Liver (tissue), 9 donors: Measurements from ENCODE around the gene RXFP2. TPM values are rescaled to one million over a fixed set of nuclear protein-coding genes. Genes with fewer than 3 reads are reported as not detected.

Experiments
- DNase-seq: peaks from one replicate; pipeline ENCODE4 v3.0.0-alpha.2; 2017; ENCODE audit warnings: low spot score
- H3K27ac ChIP-seq, 2 donors: one replicate each; pipeline ENCODE4 v1.7.0; 2013; ENCODE audit warnings: inconsistent platforms in 2 of 2, low read length in 2 of 2, control low read depth in 1 of 2, low read depth in 1 of 2, mild to moderate bottlenecking in 1 of 2
- H3K27me3 ChIP-seq, 4 donors: one replicate each; pipeline versions ENCODE4 v1.6.1 to v1.7.0; 2013; ENCODE audit warnings: low read length in 3 of 4, inconsistent platforms in 1 of 4, mild to moderate bottlenecking in 1 of 4, moderate library complexity in 1 of 4; ENCODE audit not compliant: control insufficient read depth in 4 of 4, insufficient read depth in 4 of 4
- H3K36me3 ChIP-seq, 4 donors: one replicate each; pipeline versions ENCODE4 v1.6.1 to v1.7.0; 2013; ENCODE audit warnings: low read length in 3 of 4, mild to moderate bottlenecking in 3 of 4, low read depth in 1 of 4, moderate library complexity in 1 of 4; ENCODE audit not compliant: control insufficient read depth in 4 of 4, insufficient read depth in 3 of 4
- H3K4me1 ChIP-seq, 4 donors: one replicate each; pipeline versions ENCODE4 v1.6.1 to v1.7.0; 2013; ENCODE audit warnings: low read length in 3 of 4, mild to moderate bottlenecking in 3 of 4, moderate library complexity in 1 of 4; ENCODE audit not compliant: control insufficient read depth in 4 of 4, insufficient read depth in 4 of 4
- H3K4me3 ChIP-seq, 3 donors: one replicate each; pipeline versions ENCODE4 v1.6.1 to v1.7.0; 2013; ENCODE audit warnings: low read length in 3 of 3, control low read depth in 1 of 3, low read depth in 1 of 3, mild to moderate bottlenecking in 1 of 3
- H3K9ac ChIP-seq, 2 donors: one replicate each; pipeline ENCODE4 v1.7.0; 2013; ENCODE audit warnings: low read length in 2 of 2, mild to moderate bottlenecking in 2 of 2, moderate library complexity in 2 of 2, control low read depth in 1 of 2, low read depth in 1 of 2
- H3K9me3 ChIP-seq, 4 donors: one replicate each; pipeline versions ENCODE4 v1.6.1 to v1.7.0; 2013; ENCODE audit warnings: low read length in 3 of 4; ENCODE audit not compliant: control insufficient read depth in 4 of 4
- EGR1 ChIP-seq, 2 donors: IDR thresholded peaks; 2 replicates each; pipeline ENCODE4 v1.6.1; 2016 to 2018; ENCODE audit warnings: antibody characterized with exemption in 2 of 2, low read depth in 2 of 2
- FOXA1 ChIP-seq: IDR thresholded peaks from 2 replicates; pipeline ENCODE4 v1.6.1; 2016; ENCODE audit warnings: antibody characterized with exemption
- GABPA ChIP-seq, 2 donors: IDR thresholded peaks in 1 of 2; conservative IDR thresholded peaks in 1 of 2; 2 replicates each; pipeline ENCODE4 v1.6.1; 2016; ENCODE audit warnings: antibody characterized with exemption in 2 of 2, mild to moderate bottlenecking in 1 of 2, moderate library complexity in 1 of 2
- HNF4A ChIP-seq, 2 donors: conservative IDR thresholded peaks; 2 replicates each; pipeline ENCODE4 v1.6.1; 2016; ENCODE audit warnings: antibody characterized with exemption in 2 of 2, mild to moderate bottlenecking in 2 of 2
- HNF4G ChIP-seq: IDR thresholded peaks from 2 replicates; pipeline ENCODE4 v1.6.1; 2016; ENCODE audit warnings: antibody characterized with exemption
- JUND ChIP-seq, 2 donors: IDR thresholded peaks; 2 replicates each; pipeline ENCODE4 v1.6.1; 2016; ENCODE audit warnings: antibody characterized with exemption in 2 of 2
- NR2F2 ChIP-seq: IDR thresholded peaks from 2 replicates; pipeline ENCODE4 v1.6.1; 2016; ENCODE audit warnings: antibody characterized with exemption
- RAD21 ChIP-seq, 2 donors: IDR thresholded peaks; 2 replicates each; pipeline ENCODE4 v1.6.1; 2016; ENCODE audit warnings: antibody characterized with exemption in 2 of 2, mild to moderate bottlenecking in 2 of 2
- RXRA ChIP-seq, 2 donors: IDR thresholded peaks; 2 replicates each; pipeline ENCODE4 v1.6.1; 2017 to 2018; ENCODE audit warnings: antibody characterized with exemption in 2 of 2, mild to moderate bottlenecking in 1 of 2
- SP1 ChIP-seq: IDR thresholded peaks from 2 replicates; pipeline ENCODE4 v1.6.1; 2018; ENCODE audit warnings: antibody characterized with exemption, mild to moderate bottlenecking
- TAF1 ChIP-seq: conservative IDR thresholded peaks from 2 replicates; pipeline ENCODE4 v1.6.1; 2016; ENCODE audit warnings: antibody characterized with exemption, mild to moderate bottlenecking
- YY1 ChIP-seq: IDR thresholded peaks from 2 replicates; pipeline ENCODE4 v1.6.1; 2016; ENCODE audit warnings: antibody characterized with exemption, mild to moderate bottlenecking
- WGBS: extraction: QIAGEN DNeasy Blood & Tissue Kit; methylation state at CpG from one replicate; pipeline ENCODE4 v1.1.7; 2013; 5-methylcytosine and 5-hydroxymethylcytosine counted together
- polyA plus RNA-seq, 2 donors: library from polyadenylated mRNA; stranded (reverse) in 1 of 2; unstranded in 1 of 2; fragments of 200-250 nt in 1 of 2; fragments of >200 nt in 1 of 2; fragmentation: Nextera tagmentation in 1 of 2; extraction: Ambion mirVana in 1 of 2; gene quantifications; one replicate each; pipeline versions ENCODE4 v1.2.1 to v1.2.3, GENCODE V29; 2013 to 2015
- total RNA-seq, 2 donors: library from RNA; depleted of rRNA; stranded (reverse); fragments of >200 nt; gene quantifications; one replicate each; pipeline ENCODE4 v1.2.3, GENCODE V29; 2014
- TF ChIP-seq, protein P1 (sequence below): IDR thresholded peaks from 2 replicates; pipeline ENCODE4 v1.6.1; 2016; ENCODE audit warnings: antibody characterized with exemption
- TF ChIP-seq, protein P2 (sequence below): IDR thresholded peaks from 2 replicates; pipeline ENCODE4 v1.6.1; 2016; ENCODE audit warnings: antibody characterized with exemption
- TF ChIP-seq, protein P3 (sequence below): fragments of 150-350 bp; IDR thresholded peaks from 2 replicates; pipeline ENCODE4 v1.5.1; 2017; ENCODE audit warnings: improper control_type of control experiment, low read depth, low read length; ENCODE audit not compliant: missing input control
- donor health status: healthy.
- donor health status: healthy.
- donor health status: healthy.
- donor health status: healthy.
- donor health status: healthy.

Gene RXFP2
- total and polyA plus RNA-seq, 4 donors = not detected

DNA sequence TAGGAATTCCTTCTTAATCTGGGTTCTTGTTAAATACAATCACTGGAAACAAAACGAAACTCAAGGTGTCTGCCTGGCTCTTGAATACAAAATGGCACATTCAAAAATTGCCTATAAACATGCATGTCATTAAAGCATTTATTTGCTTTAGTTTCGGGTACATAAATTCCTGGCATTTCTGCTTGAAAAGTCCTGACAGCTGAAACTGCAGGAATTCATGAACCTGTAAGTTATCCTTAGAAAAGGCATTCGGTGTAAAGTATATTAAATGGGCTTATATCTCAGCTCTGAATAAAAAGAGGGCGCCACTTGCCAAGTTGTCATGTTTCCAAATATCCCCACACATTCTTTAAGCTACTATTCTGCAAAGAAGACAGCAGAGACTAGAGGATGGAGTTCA lies 32.9 kb downstream of the RXFP2 start:
- 72% methylated on average over 4 of the region's 4 CpGs for WGBS
- H3K9me3 ChIP-seq = no peaks in the 10 kb centered on the region
- no peak for DNase-seq
- H3K27me3 ChIP-seq = peaks cover 0 to 10% (median 0%) of the 10 kb centered on the region in 4 donors
- H3K36me3 ChIP-seq = no peaks in the 10 kb centered on the region
- no peak overlapping the region for H3K4me3 ChIP-seq
- TF ChIP-seq NR2F2 = no peak
- TF ChIP-seq EGR1 (IDR thresholded peaks at IDR 0.05; ENCODE audit: low read depth in 2 of 2) = no peak
- TF ChIP-seq, protein P1, sequence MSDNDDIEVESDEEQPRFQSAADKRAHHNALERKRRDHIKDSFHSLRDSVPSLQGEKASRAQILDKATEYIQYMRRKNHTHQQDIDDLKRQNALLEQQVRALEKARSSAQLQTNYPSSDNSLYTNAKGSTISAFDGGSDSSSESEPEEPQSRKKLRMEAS = no peak
- TF ChIP-seq, protein P2, sequence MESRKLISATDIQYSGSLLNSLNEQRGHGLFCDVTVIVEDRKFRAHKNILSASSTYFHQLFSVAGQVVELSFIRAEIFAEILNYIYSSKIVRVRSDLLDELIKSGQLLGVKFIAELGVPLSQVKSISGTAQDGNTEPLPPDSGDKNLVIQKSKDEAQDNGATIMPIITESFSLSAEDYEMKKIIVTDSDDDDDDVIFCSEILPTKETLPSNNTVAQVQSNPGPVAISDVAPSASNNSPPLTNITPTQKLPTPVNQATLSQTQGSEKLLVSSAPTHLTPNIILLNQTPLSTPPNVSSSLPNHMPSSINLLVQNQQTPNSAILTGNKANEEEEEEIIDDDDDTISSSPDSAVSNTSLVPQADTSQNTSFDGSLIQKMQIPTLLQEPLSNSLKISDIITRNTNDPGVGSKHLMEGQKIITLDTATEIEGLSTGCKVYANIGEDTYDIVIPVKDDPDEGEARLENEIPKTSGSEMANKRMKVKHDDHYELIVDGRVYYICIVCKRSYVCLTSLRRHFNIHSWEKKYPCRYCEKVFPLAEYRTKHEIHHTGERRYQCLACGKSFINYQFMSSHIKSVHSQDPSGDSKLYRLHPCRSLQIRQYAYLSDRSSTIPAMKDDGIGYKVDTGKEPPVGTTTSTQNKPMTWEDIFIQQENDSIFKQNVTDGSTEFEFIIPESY = no peak
- no peak for TF ChIP-seq YY1
- TF ChIP-seq RAD21 (IDR thresholded peaks at IDR 0.05) = no peak
- no peak for TF ChIP-seq SP1
- no peak for TF ChIP-seq JUND (IDR thresholded peaks at IDR 0.05)
- no peak for TF ChIP-seq HNF4A (conservative IDR thresholded peaks at IDR 0.05)
- no peak for TF ChIP-seq GABPA (IDR thresholded peaks at IDR 0.05 in 1 of 2, conservative IDR thresholded peaks at IDR 0.05 in 1 of 2)
- H3K9ac ChIP-seq = no peak overlapping the region
- no peak overlapping the region for H3K27ac ChIP-seq
- no peaks in the 10 kb centered on the region for H3K4me1 ChIP-seq

DNA sequence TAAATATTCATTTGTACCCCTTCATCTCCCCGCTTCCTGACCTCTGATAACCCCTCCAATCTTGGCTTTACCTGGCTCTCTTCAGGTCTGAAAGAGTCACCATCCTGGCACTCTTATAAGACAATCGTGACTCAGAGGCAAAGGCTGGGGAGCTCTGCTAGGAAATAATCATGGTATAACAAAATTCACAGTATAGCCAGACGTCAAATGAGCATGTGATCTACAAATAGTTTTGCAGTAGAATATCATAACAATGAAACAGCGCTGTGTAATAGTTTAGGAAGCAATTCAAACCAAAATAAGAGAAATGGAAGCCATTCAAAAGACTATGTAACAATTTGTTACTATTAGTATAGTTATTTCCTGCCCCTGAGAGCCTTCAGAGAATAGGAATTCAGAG lies 34.2 kb downstream of the RXFP2 start:
- H3K9ac ChIP-seq = no peak overlapping the region
- H3K36me3 ChIP-seq = no peaks in the 10 kb centered on the region
- 73% methylated on average over 4 of the region's 4 CpGs for WGBS
- H3K27me3 ChIP-seq = peaks cover 0 to 10% (median 0%) of the 10 kb centered on the region in 4 donors
- TF ChIP-seq HNF4A (conservative IDR thresholded peaks at IDR 0.05) (no peak), SP1 (no peak), FOXA1 (no peak), HNF4G (no peak), EGR1 (IDR thresholded peaks at IDR 0.05; ENCODE audit: low read depth in 2 of 2) (no peak), JUND (IDR thresholded peaks at IDR 0.05) (no peak), RXRA (IDR thresholded peaks at IDR 0.05) (no peak), NR2F2 (no peak), GABPA (IDR thresholded peaks at IDR 0.05 in 1 of 2, conservative IDR thresholded peaks at IDR 0.05 in 1 of 2) (no peak), TAF1 (no peak)
- TF ChIP-seq, protein P2 = no peak
- TF ChIP-seq, protein P1 = no peak
- TF ChIP-seq, protein P3, sequence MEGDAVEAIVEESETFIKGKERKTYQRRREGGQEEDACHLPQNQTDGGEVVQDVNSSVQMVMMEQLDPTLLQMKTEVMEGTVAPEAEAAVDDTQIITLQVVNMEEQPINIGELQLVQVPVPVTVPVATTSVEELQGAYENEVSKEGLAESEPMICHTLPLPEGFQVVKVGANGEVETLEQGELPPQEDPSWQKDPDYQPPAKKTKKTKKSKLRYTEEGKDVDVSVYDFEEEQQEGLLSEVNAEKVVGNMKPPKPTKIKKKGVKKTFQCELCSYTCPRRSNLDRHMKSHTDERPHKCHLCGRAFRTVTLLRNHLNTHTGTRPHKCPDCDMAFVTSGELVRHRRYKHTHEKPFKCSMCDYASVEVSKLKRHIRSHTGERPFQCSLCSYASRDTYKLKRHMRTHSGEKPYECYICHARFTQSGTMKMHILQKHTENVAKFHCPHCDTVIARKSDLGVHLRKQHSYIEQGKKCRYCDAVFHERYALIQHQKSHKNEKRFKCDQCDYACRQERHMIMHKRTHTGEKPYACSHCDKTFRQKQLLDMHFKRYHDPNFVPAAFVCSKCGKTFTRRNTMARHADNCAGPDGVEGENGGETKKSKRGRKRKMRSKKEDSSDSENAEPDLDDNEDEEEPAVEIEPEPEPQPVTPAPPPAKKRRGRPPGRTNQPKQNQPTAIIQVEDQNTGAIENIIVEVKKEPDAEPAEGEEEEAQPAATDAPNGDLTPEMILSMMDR = no peak
- H3K9me3 ChIP-seq = no peaks in the 10 kb centered on the region
- H3K4me3 ChIP-seq = no peak overlapping the region
- no peak overlapping the region for H3K27ac ChIP-seq
- no peak for DNase-seq
- H3K4me1 ChIP-seq = no peaks in the 10 kb centered on the region
